ENCODE data around the gene SAPCD1. TPM values are rescaled to one million over a fixed set of nuclear protein-coding genes. Genes with fewer than 3 reads are reported as not detected.

SAPCD1 gene
- total RNA-seq, 1 experiment from 2014 or later, result 18.2 TPM

GRCh38 chr6:31811645-31812044, 49.2 kb downstream of the SAPCD1 start (continued):
- TF ChIP-seq MAX (IDR thresholded peaks at IDR 0.05), result no peak
- no peak for TF ChIP-seq TCF7L2 (IDR thresholded peaks at IDR 0.05; ENCODE audit: borderline replicate concordance, extremely low read depth, insufficient read depth, insufficient read length)
- no peak for TF ChIP-seq POLR2AphosphoS5 (IDR thresholded peaks at IDR 0.05; ENCODE audit: low read depth, low read length)

- RAD21 ChIA-PET (ENCODE audit: low non-redundant PET in 1 of 2, low total read pairs in 2 of 2, uncharacterized antibody in 2 of 2, unreplicated experiment in 2 of 2), result no interaction called here
- Histone ChIP-seq H3K9me2 (ENCODE audit: insufficient read depth) (no peaks in the 10 kb centered on the region), H3K4me3 (replicated peaks in 1 of 2; ENCODE audit: low read depth in 1 of 2, low read length in 2 of 2) (peak overlapping the region; percentile 32 to 54; a peak in 3 of 4 replicates), H3K4me1 (ENCODE audit: control insufficient read depth in 1 of 2, insufficient read depth in 2 of 2, low read length in 2 of 2) (peaks cover 24% of the 10 kb centered on the region in 2 experiments), H3K9ac (ENCODE audit: low read length) (peak overlapping the region; percentile 67), H3K36me3 (ENCODE audit: control insufficient read depth in 1 of 2, insufficient read depth in 2 of 2, low read length in 2 of 2) (no peaks in the 10 kb centered on the region), H2AFZ (ENCODE audit: low read depth, low read length, poor library complexity, severe bottlenecking) (no peak overlapping the region), H4K20me1 (ENCODE audit: insufficient read depth) (no peaks in the 10 kb centered on the region), H3K4me2 (ENCODE audit: low read length) (peak overlapping the region; percentile 79), H3K79me2 (ENCODE audit: insufficient read depth, low read length) (no peaks in the 10 kb centered on the region), H3K27me3 (ENCODE audit: insufficient read depth, low read length) (no peaks in the 10 kb centered on the region), H3K27ac (ENCODE audit: low read depth, low read length) (peak overlapping the region; percentile 78), H3K9me3 (ENCODE audit: control insufficient read depth in 1 of 2, insufficient read depth in 1 of 2, low read depth in 1 of 2, low read length in 2 of 2) (peaks cover 0 to 5% of the 10 kb centered on the region in 2 experiments; a peak in 1 of 4 replicates)
- DNase-seq (ENCODE audit: low read depth, low spot score), result no peak
- TF ChIP-seq TCF7L2 (IDR thresholded peaks at IDR 0.05; ENCODE audit: borderline replicate concordance, extremely low read depth, insufficient read depth, insufficient read length) (no peak), JUND (IDR thresholded peaks at IDR 0.05) (no peak), EGR1 (IDR thresholded peaks at IDR 0.05; ENCODE audit: low read depth) (no peak), ZNF274 (IDR thresholded peaks at IDR 0.05; ENCODE audit: low read depth, low read length) (no peak), ATF3 (IDR thresholded peaks at IDR 0.05) (no peak), YY1 (IDR thresholded peaks at IDR 0.05; ENCODE audit: extremely low read depth, insufficient replicate concordance, low read depth, low read length) (no peak), ELF1 (IDR thresholded peaks at IDR 0.05; ENCODE audit: borderline replicate concordance, low read depth) (no peak)
- POLR2A ChIA-PET, result interaction anchor here (3.3 kb wide), 1 partner anchor 14 kb away, joined by 24 read pairs; the partner anchor contains the start of gene HSPA1B
- CTCF ChIA-PET, result no interaction called here
- no peak for ATAC-seq
- intact Hi-C loops (cut with micrococcal nuclease), result no loop called here
- no TSS peak for BruUV-seq (replicated peaks)
Measured at GRCh38 chr6:31813465-31813849, 51.0 kb downstream of the SAPCD1 start.

Other genes starting within 250 kb of the SAPCD1 start
- not detected for gene MCCD1, start 233.7 kb upstream of the SAPCD1 start, total RNA-seq (2021; ENCODE audit: unreplicated experiment)
- gene DDX39B, start 220.7 kb upstream of the SAPCD1 start, total RNA-seq (2021; ENCODE audit: unreplicated experiment), result 545 TPM
- gene ATP6V1G2, start 216.0 kb upstream of the SAPCD1 start, total RNA-seq (2021; ENCODE audit: unreplicated experiment), result 1.8 TPM
- 26.6 TPM for gene NFKBIL1, start 215.0 kb upstream of the SAPCD1 start, total RNA-seq (2021; ENCODE audit: unreplicated experiment)
- 1.1 TPM for gene LTA, start 190.4 kb upstream of the SAPCD1 start, total RNA-seq (2021; ENCODE audit: unreplicated experiment)
- 0.59 TPM for gene TNF, start 187.1 kb upstream of the SAPCD1 start, total RNA-seq (2021; ENCODE audit: unreplicated experiment)
- 0.64 TPM for gene LTB, start 180.2 kb upstream of the SAPCD1 start, total RNA-seq (2021; ENCODE audit: unreplicated experiment)
- 0.69 TPM for gene LST1, start 176.4 kb upstream of the SAPCD1 start, total RNA-seq (2021; ENCODE audit: unreplicated experiment)
- not detected for gene NCR3, start 169.7 kb upstream of the SAPCD1 start, total RNA-seq (2021; ENCODE audit: unreplicated experiment)
- gene AIF1, start 147.4 kb upstream of the SAPCD1 start, total RNA-seq (2021; ENCODE audit: unreplicated experiment), result not detected
- 250 TPM for gene PRRC2A, start 141.9 kb upstream of the SAPCD1 start, total RNA-seq (2021; ENCODE audit: unreplicated experiment)
- 368 TPM for gene BAG6, start 110.0 kb upstream of the SAPCD1 start, total RNA-seq (2021; ENCODE audit: unreplicated experiment)
- 2.2 TPM for gene APOM, start 106.8 kb upstream of the SAPCD1 start, total RNA-seq (2021; ENCODE audit: unreplicated experiment)
- gene C6orf47, start 101.9 kb upstream of the SAPCD1 start, total RNA-seq (2021; ENCODE audit: unreplicated experiment), result 13.4 TPM
- 14.8 TPM for gene GPANK1, start 97.7 kb upstream of the SAPCD1 start, total RNA-seq (2021; ENCODE audit: unreplicated experiment)
- 210 TPM for gene CSNK2B, start 96.6 kb upstream of the SAPCD1 start, total RNA-seq (2021; ENCODE audit: unreplicated experiment)
- gene LY6G5B, start 92.7 kb upstream of the SAPCD1 start, total RNA-seq (2021; ENCODE audit: unreplicated experiment), result 15.4 TPM
- 1.7 TPM for gene LY6G5C, start 81.6 kb upstream of the SAPCD1 start, total RNA-seq (2021; ENCODE audit: unreplicated experiment)
- gene ABHD16A, start 59.3 kb upstream of the SAPCD1 start, total RNA-seq (2021; ENCODE audit: unreplicated experiment), result 32.4 TPM
- gene LY6G6F, start 55.8 kb upstream of the SAPCD1 start, total RNA-seq (2021; ENCODE audit: unreplicated experiment), result not detected
- gene LY6G6D, start 47.3 kb upstream of the SAPCD1 start, total RNA-seq (2021; ENCODE audit: unreplicated experiment), result not detected
- gene LY6G6C, start 40.9 kb upstream of the SAPCD1 start, total RNA-seq (2021; ENCODE audit: unreplicated experiment), result 0.54 TPM
- 0.42 TPM for gene MPIG6B, start 39.3 kb upstream of the SAPCD1 start, total RNA-seq (2021; ENCODE audit: unreplicated experiment)
- gene DDAH2, start 33.4 kb upstream of the SAPCD1 start, total RNA-seq (2021; ENCODE audit: unreplicated experiment), result 43.4 TPM
- 432 TPM for gene CLIC1, start 26.1 kb upstream of the SAPCD1 start, total RNA-seq (2021; ENCODE audit: unreplicated experiment)
- gene MSH5, start 22.7 kb upstream of the SAPCD1 start, total RNA-seq (2021; ENCODE audit: unreplicated experiment), result 90.4 TPM
- gene VWA7, start 14.7 kb downstream of the SAPCD1 start, total RNA-seq (2021; ENCODE audit: unreplicated experiment), result 14.6 TPM
- 254 TPM for gene VARS1, start 33.1 kb downstream of the SAPCD1 start, total RNA-seq (2021; ENCODE audit: unreplicated experiment)
- gene LSM2, start 44.3 kb downstream of the SAPCD1 start, total RNA-seq (2021; ENCODE audit: unreplicated experiment), result 89.7 TPM
- 0.12 TPM for gene HSPA1L, start 52.6 kb downstream of the SAPCD1 start, total RNA-seq (2021; ENCODE audit: unreplicated experiment)
- gene HSPA1A, start 52.9 kb downstream of the SAPCD1 start, total RNA-seq (2021; ENCODE audit: unreplicated experiment), result 5.0 TPM
- 214 TPM for gene HSPA1B, start 65.1 kb downstream of the SAPCD1 start, total RNA-seq (2021; ENCODE audit: unreplicated experiment)
- 15.1 TPM for gene NEU1, start 100.2 kb downstream of the SAPCD1 start, total RNA-seq (2021; ENCODE audit: unreplicated experiment)
- 0.74 TPM for gene SLC44A4, start 116.3 kb downstream of the SAPCD1 start, total RNA-seq (2021; ENCODE audit: unreplicated experiment)
- gene EHMT2, start 135.0 kb downstream of the SAPCD1 start, total RNA-seq (2021; ENCODE audit: unreplicated experiment), result 84.0 TPM
- gene ZBTB12, start 139.4 kb downstream of the SAPCD1 start, total RNA-seq (2021; ENCODE audit: unreplicated experiment), result 10.3 TPM
- 3.1 TPM for gene C2, start 165.1 kb downstream of the SAPCD1 start, total RNA-seq (2021; ENCODE audit: unreplicated experiment)
- gene CFB, start 183.4 kb downstream of the SAPCD1 start, total RNA-seq (2021; ENCODE audit: unreplicated experiment), result 1.5 TPM
- 68.3 TPM for gene NELFE, start 196.3 kb downstream of the SAPCD1 start, total RNA-seq (2021; ENCODE audit: unreplicated experiment)
- gene SKIC2, start 196.5 kb downstream of the SAPCD1 start, total RNA-seq (2021; ENCODE audit: unreplicated experiment), result 68.0 TPM
- 16.4 TPM for gene DXO, start 209.5 kb downstream of the SAPCD1 start, total RNA-seq (2021; ENCODE audit: unreplicated experiment)
- gene C4A, start 219.4 kb downstream of the SAPCD1 start, total RNA-seq (2021; ENCODE audit: unreplicated experiment), result 5.1 TPM

Measured in HCT116 (cell line).